Natural killer cell (primary cell): ENCODE measurements around the gene SLC2A4. TPM values are rescaled to one million over a fixed set of nuclear protein-coding genes. Genes with fewer than 3 reads are reported as not detected.

Source experiments
- ATAC-seq, 3 donors: fragments of 150-1000 bp in 2 of 3; fragments of 200-7000 bp in 1 of 3; cut with Tn5 transposase; 1 replicate in 1 of 3; 2 replicates in 2 of 3; pipeline ENCODE4 v1.10.0; 2021; ENCODE audit warnings: mild to moderate bottlenecking in 2 of 3, moderate library complexity in 2 of 3
- DNase-seq, 2 donors: peaks; one replicate each; pipeline versions ENCODE4 v3.0.0 to v3.0.0-alpha.2; 2013 to 2021; ENCODE audit warnings: mixed read lengths in 1 of 2
- H3K27ac ChIP-seq: one replicate; pipeline ENCODE4 v1.5.1; 2013; ENCODE audit warnings: mild to moderate bottlenecking, low read length
- H3K27me3 ChIP-seq: one replicate; pipeline ENCODE4 v1.6.1; 2013; ENCODE audit warnings: low read length; ENCODE audit not compliant: control insufficient read depth, insufficient read depth
- H3K36me3 ChIP-seq: one replicate; pipeline ENCODE4 v1.6.1; 2013; ENCODE audit warnings: low read length; ENCODE audit not compliant: control insufficient read depth, insufficient read depth
- H3K4me1 ChIP-seq: one replicate; pipeline ENCODE4 v1.6.1; 2013; ENCODE audit warnings: low read length; ENCODE audit not compliant: control insufficient read depth, insufficient read depth
- H3K4me3 ChIP-seq: one replicate; pipeline ENCODE4 v1.5.1; 2013; ENCODE audit warnings: low read length
- H3K9me3 ChIP-seq: one replicate; pipeline ENCODE4 v1.6.1; 2013; ENCODE audit warnings: low read length; ENCODE audit not compliant: control insufficient read depth, insufficient read depth
- H3K27ac Mint-ChIP-seq, 2 donors: one replicate each; pipeline ENCODE4 v1.8.0; 2022; ENCODE audit warnings: mild to moderate bottlenecking in 2 of 2, mixed read lengths in 2 of 2, moderate library complexity in 1 of 2
- H3K27me3 Mint-ChIP-seq, 2 donors: one replicate each; pipeline ENCODE4 v1.8.0; 2022; ENCODE audit warnings: low read depth in 2 of 2, mixed read lengths in 2 of 2
- H3K36me3 Mint-ChIP-seq: one replicate; pipeline ENCODE4 v1.8.0; 2022; ENCODE audit warnings: mixed read lengths
- H3K4me1 Mint-ChIP-seq, 2 donors: one replicate each; pipeline ENCODE4 v1.8.0; 2022; ENCODE audit warnings: mixed read lengths in 2 of 2
- H3K4me3 Mint-ChIP-seq: one replicate; pipeline ENCODE4 v1.8.0; 2022; ENCODE audit warnings: mild to moderate bottlenecking, moderate library complexity, mixed read lengths
- H3K9me3 Mint-ChIP-seq, 2 donors: one replicate each; pipeline ENCODE4 v1.8.0; 2022; ENCODE audit warnings: mixed read lengths in 2 of 2
- WGBS: methylation state at CpG from one replicate; pipeline ENCODE4 v1.1.7; 2013; ENCODE audit warnings: missing lambda C conversion rate; ENCODE audit not compliant: insufficient coverage; 5-methylcytosine and 5-hydroxymethylcytosine counted together
- intact Hi-C: fragments of 100-400 bp; cut with micrococcal nuclease; formaldehyde crosslinking; loops from one replicate; pipeline ENCODE4 v1.14.2; 2022
- total RNA-seq, 4 donors: library from RNA; stranded (reverse); fragments of 120-200 nt in 1 of 4; gene quantifications; one replicate each; pipeline versions ENCODE4 v1.2.3 to v1.2.4, GENCODE V29; 2013 to 2022
- TF ChIP-seq, protein P1 (sequence below): fragments of 200-600 bp; IDR thresholded peaks from one replicate; pipeline ENCODE4 v1.8.0; 2022; ENCODE audit warnings: antibody characterized with exemption

Gene SLC2A4
- total RNA-seq, 3 donors from 2014 or later (not counting 1 experiment from before 2014, with no cell fraction given), result not detected

DNA sequence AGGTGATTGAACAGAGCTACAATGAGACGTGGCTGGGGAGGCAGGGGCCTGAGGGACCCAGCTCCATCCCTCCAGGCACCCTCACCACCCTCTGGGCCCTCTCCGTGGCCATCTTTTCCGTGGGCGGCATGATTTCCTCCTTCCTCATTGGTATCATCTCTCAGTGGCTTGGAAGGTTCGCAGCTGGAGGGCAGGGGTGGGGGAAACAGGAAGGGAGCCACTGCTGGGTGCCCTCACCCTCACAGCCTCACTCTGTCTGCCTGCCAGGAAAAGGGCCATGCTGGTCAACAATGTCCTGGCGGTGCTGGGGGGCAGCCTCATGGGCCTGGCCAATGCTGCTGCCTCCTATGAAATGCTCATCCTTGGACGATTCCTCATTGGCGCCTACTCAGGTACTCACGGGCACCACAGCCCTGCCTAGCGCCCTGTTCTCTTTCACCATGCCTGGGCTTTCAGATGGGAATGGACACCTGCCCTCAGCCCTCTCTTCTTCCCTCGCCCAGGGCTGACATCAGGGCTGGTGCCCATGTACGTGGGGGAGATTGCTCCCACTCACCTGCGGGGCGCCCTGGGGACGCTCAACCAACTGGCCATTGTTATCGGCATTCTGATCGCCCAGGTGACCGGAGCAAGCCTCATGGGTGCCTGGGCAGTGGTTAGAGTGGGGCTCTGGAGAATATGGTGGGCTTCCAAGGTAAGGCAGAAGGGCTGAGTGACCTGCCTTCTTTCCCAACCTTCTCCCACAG, 2.1 kb downstream of the SLC2A4 start:
- H3K9me3 ChIP-seq, result no peaks in the 10 kb centered on the region
- H3K36me3 ChIP-seq, result no peaks in the 10 kb centered on the region
- no peak overlapping the region for H3K4me3 ChIP-seq
- TF ChIP-seq, protein P1, sequence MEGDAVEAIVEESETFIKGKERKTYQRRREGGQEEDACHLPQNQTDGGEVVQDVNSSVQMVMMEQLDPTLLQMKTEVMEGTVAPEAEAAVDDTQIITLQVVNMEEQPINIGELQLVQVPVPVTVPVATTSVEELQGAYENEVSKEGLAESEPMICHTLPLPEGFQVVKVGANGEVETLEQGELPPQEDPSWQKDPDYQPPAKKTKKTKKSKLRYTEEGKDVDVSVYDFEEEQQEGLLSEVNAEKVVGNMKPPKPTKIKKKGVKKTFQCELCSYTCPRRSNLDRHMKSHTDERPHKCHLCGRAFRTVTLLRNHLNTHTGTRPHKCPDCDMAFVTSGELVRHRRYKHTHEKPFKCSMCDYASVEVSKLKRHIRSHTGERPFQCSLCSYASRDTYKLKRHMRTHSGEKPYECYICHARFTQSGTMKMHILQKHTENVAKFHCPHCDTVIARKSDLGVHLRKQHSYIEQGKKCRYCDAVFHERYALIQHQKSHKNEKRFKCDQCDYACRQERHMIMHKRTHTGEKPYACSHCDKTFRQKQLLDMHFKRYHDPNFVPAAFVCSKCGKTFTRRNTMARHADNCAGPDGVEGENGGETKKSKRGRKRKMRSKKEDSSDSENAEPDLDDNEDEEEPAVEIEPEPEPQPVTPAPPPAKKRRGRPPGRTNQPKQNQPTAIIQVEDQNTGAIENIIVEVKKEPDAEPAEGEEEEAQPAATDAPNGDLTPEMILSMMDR, result no peak
- H3K27ac ChIP-seq, result no peak overlapping the region
- Mint-ChIP-seq H3K9me3 (no peaks in the 10 kb centered on the region), H3K36me3 (no peaks in the 10 kb centered on the region), H3K27ac (no peak overlapping the region), H3K4me1 (peaks cover 22 to 31% of the 10 kb centered on the region in 2 donors), H3K4me3 (peak overlapping the region; percentile 31), H3K27me3 (peaks cover 40 to 42% of the 10 kb centered on the region in 2 donors)
- peaks cover 33% of the 10 kb centered on the region for H3K27me3 ChIP-seq
- WGBS, result 85% methylated on average over 16 of the region's 18 CpGs
- intact Hi-C loops, result loop anchor here (10.0 kb wide), 1 partner anchor 401 kb away; the partner anchor contains the start of genes TP53 and WRAP53
- peaks cover 31% of the 10 kb centered on the region for H3K4me1 ChIP-seq
- DNase-seq (no peak), ATAC-seq (no peak)

GRCh38 chr17:7284911-7285310, 3.4 kb downstream of the SLC2A4 start:
- Histone ChIP-seq H3K9me3 (no peaks in the 10 kb centered on the region), H3K36me3 (no peaks in the 10 kb centered on the region), H3K4me1 (peaks cover 31% of the 10 kb centered on the region), H3K27ac (no peak overlapping the region), H3K4me3 (no peak overlapping the region), H3K27me3 (peaks cover 33% of the 10 kb centered on the region)
- WGBS, result 98% methylated on average over 16 of the region's 16 CpGs
- H3K27ac Mint-ChIP-seq, result no peak overlapping the region
- peaks cover 22 to 30% of the 10 kb centered on the region in 2 donors for H3K4me1 Mint-ChIP-seq
- intact Hi-C loops, result loop anchor here (10.0 kb wide), 1 partner anchor 400 kb away; the partner anchor contains the start of genes TP53 and WRAP53
- ATAC-seq, result no peak
- no peak overlapping the region for H3K4me3 Mint-ChIP-seq
- no peak for DNase-seq
- H3K9me3 Mint-ChIP-seq, result no peaks in the 10 kb centered on the region
- TF ChIP-seq, protein P1, result no peak
- H3K27me3 Mint-ChIP-seq, result peaks cover 41 to 42% of the 10 kb centered on the region in 2 donors
- no peaks in the 10 kb centered on the region for H3K36me3 Mint-ChIP-seq

GRCh38 chr17:7285679-7286078, 4.2 kb downstream of the SLC2A4 start:
- WGBS, result 91% methylated on average over 12 of the region's 12 CpGs
- peaks cover 41 to 44% of the 10 kb centered on the region in 2 donors for H3K27me3 Mint-ChIP-seq
- no peaks in the 10 kb centered on the region for H3K36me3 Mint-ChIP-seq

More at GRCh38 chr17:7285679-7286078, 4.2 kb downstream of the SLC2A4 start:
- intact Hi-C loops, result loop anchor here (10.0 kb wide), 1 partner anchor 399 kb away; the partner anchor contains the start of genes TP53 and WRAP53
- H3K4me3 Mint-ChIP-seq, result no peak overlapping the region
- Histone ChIP-seq H3K27me3 (peaks cover 33% of the 10 kb centered on the region), H3K36me3 (no peaks in the 10 kb centered on the region), H3K9me3 (no peaks in the 10 kb centered on the region), H3K4me3 (no peak overlapping the region), H3K27ac (no peak overlapping the region), H3K4me1 (peaks cover 25% of the 10 kb centered on the region)
- H3K27ac Mint-ChIP-seq, result no peak overlapping the region
- peaks cover 18 to 22% of the 10 kb centered on the region in 2 donors for H3K4me1 Mint-ChIP-seq
- TF ChIP-seq, protein P1, result no peak
- DNase-seq (no peak), ATAC-seq (no peak)
- H3K9me3 Mint-ChIP-seq, result no peaks in the 10 kb centered on the region
